CD4-positive, alpha-beta T cell treated with Interleukin-6 at 100 ng/mL for 8 hours (primary cell): Measurements from ENCODE around the gene ZAR1.

Experiments used
- DNase-seq: peaks from one replicate; pipeline ENCODE4 v3.0.0-alpha.2; 2020; ENCODE audit warnings: mixed read lengths, low spot score

The ZAR1 gene

DNA sequence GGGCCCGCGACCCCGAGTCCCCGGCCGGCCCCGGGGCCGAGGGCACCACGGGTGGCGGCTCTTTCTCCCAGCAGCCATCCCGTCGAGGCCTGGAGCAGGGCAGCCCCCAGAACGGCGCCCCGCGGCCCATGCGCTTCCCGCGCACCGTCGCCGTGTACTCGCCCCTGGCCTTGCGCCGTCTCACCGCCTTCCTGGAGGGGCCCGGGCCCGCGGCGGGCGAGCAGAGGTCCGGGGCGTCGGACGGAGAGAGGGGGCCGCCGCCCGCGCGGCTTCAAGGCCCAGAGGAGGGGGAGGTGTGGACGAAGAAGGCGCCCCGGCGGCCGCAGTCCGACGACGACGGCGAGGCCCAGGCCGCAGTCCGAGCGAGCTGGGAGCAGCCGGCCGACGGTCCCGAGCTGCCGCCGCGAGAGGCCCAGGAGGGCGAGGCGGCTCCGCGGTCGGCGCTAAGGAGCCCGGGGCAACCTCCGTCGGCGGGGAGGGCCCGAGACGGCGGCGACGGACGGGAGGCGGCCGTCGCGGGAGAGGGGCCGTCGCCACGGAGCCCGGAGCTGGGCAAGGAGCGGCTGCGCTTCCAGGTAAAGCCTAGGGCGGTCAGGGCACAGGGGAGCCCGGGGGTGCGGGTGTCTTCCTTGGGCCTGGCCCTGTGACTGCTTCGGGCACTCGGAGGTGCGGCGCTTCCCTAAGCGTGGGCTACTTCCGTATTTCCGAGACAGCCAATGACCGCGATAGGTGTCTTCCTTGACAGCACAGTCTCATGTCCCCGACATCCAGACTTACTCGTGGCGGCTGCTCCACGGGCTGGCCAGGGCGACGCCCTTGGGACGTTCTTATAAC, 845 bp downstream of the ZAR1 start:
- DNase-seq = no peak

DNA sequence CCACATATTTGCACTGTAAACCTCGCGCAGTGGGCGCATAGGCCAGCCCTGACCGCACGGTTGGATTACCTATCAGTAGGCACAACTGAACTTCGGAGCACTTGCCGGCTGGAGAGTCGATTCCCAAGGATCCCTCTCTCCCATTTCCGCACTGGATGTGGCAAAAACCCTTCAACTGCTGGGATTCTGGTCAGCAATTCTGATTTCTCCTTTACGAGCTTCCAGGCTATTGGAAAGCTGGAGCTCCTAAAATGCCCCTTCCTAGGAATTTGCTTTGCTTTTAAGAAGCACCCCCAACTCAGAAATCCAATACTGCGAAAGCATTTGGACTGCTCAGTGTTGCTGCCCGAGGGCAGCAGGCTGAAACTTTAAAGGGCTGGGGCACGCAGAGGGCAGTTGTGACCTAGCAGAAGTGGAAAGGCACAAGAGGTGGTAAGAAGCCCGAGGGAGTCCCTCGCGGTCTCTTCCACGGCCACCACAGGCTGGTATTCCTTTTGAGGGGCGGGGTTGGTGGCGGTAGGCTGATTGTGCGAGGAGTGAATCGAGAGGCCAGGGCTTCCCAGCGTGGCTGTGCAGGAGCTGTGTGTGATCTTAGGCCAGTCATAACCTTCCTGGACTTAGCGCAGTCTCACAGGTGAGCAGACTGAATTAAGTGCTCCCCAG, 1.6 kb downstream of the ZAR1 start:
- no peak for DNase-seq

DNA sequence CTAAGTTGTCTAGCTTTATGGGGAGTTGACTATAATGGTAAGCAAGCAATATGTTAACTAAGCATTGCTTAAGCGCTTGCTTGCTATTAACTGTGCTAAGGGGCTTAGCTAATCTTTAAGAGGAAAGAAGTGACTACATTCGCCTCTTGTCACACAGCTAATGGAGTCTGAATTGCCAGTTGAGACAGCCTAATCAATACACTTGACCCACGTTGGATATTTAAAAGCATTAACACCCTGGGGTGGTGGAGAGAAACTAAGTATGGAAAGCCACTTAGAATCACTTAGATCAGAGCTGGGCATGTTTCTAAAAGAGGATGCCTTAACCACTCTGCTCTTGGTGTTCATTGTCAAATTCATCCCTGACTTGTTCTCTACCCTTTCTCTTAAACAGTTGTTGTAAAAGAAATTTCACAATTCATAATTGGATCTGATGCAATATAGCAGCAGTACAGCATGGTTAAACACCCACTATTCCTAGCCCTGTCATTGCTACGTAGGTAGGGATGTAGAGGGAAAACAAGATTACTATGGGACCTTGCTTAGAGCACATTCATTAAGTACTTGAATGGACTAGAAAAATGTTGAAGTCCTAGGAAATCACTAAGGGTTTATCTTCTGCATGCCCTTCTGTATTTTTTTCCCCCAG, 3.5 kb downstream of the ZAR1 start:
- DNase-seq = no peak

DNA sequence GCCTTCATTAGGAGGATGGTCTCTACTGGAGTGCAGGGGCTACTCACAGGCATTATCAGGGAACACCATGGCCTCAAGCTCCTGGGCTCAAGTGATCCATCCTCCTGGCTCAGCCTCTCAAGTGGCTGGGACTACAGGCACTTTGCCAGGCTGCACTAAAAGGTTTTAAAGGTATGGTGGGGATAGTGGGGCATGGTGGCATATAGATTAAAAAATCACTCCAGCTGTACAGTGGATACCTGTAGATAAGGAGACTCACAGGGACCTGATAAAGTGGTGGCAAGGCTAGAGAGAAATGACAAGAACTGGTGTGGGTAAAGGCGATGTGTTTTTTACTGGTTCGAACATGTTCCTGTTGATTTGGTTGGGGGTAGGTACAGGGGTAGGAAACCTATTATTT, 5.9 kb downstream of the ZAR1 start:
- no peak for DNase-seq

GRCh38 chr4:48498895-48499294, 8.8 kb downstream of the ZAR1 start:
- no peak for DNase-seq

DNA sequence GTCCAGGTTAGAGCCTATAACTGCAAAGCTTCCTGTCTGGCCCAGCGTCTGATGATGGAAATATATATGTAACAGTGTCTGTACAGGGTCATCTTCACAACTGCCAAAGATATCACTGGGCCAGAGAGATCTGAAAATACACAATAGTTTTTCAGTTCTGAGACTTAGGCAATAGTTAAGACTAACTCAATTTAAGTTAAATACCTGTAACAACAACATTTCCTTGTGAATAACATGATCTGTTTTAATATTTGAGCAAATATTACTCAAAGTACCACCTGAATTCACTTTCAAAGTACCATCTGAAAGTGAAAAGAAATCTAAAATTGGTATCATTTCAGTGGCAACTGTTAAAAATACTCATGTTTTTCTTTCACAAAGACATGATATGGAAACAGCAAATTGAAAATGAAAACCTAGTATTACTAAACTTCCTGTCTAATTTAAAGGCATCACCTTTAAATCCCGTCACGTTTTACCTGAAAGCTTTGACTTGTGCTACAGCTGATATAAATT, 9.6 kb downstream of the ZAR1 start:
- DNase-seq = no peak

GRCh38 chr4:48503233-48504025, 13.4 kb downstream of the ZAR1 start:
- DNase-seq = no peak

- DNase-seq = no peak
These were observed 13.9 kb downstream of the ZAR1 start for GRCh38 chr4:48504026-48504330.

- DNase-seq = no peak
These were observed 14.3 kb downstream of the ZAR1 start for GRCh38 chr4:48504352-48504751.

- DNase-seq = no peak
These were observed 16.7 kb downstream of the ZAR1 start for GRCh38 chr4:48506716-48507115.

DNA sequence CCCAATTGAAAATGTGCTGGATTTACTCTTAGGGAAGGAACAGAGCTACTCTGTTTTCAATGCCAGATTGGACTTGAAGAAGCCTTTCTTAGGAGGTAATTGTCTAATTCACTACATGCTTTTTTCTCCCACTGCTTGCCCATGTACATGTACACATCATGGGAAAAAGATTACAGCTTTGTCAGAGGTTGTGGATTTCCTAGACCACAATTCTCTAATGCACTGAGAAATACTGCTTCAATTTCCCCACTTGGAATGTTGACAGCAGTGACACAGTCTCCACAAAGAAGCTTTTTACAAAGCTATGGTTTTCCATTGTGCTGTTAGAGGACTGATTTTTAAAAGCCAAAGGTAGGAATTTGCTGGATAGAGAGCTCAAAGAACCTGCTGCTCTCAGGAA, 19.5 kb downstream of the ZAR1 start:
- DNase-seq = no peak

DNA sequence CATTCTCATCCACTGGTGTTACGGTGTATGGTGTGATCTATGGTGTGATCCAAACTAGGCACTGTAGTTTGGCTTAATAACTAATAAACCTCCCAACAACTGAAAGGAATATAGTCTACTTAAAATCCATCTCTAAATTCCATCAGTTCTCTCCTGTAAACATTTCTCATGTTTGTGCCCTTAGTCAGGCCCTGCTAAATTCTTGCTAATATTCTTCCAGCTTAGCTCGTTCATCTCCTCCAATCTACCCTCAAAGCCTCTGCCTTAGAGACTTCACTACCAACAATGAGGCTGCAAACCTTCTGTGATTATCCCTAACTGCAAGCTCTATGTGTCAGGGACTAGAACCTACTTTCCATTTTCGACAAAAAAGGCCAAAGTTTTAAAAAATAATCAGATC, 28.1 kb downstream of the ZAR1 start:
- no peak for DNase-seq

GRCh38 chr4:48526406-48526805, 36.4 kb downstream of the ZAR1 start:
- DNase-seq = no peak

- DNase-seq = no peak
These were observed 48.3 kb downstream of the ZAR1 start for GRCh38 chr4:48538358-48538757.

DNA sequence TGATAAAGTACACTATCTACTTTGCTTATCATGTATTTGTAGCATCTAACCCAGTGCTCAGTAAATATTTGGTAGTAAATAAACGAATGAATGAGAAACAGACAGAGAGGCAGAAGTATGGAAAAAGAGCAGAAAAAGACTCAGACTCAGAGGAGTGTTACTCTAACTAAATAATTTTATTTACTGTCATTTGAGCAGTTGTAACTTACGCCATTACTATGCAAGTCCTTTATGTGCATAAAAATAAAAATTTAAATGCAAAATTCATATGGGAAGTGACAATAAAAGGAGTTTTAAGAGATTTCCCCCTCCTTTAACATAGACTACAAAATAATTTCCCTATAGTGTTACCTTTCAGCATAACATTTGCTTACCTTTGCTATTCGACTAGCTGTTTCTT, 49.5 kb downstream of the ZAR1 start:
- DNase-seq = no peak

- DNase-seq = no peak
These were observed 52.8 kb downstream of the ZAR1 start for GRCh38 chr4:48542888-48543287.

- DNase-seq = no peak
These were observed 53.7 kb downstream of the ZAR1 start for GRCh38 chr4:48543796-48544195.
